Prostate gland (tissue), 2 donors: ENCODE measurements around the gene LRBA.

Source experiments
- CTCF ChIP-seq, 4 experiments: fragments of 200-600 bp in 2 of 4; fragments of 450-650 bp in 2 of 4; sonication (generic) in 2 of 4; IDR thresholded peaks; 1 replicate in 3 of 4; 2 replicates in 1 of 4; pipeline ENCODE4 v1.5.1; 2016 to 2019; ENCODE audit warnings: antibody characterized with exemption in 4 of 4, mild to moderate bottlenecking in 2 of 4, moderate library complexity in 2 of 4
- POLR2A ChIP-seq: fragments of 450-650 bp; IDR thresholded peaks from one replicate; pipeline ENCODE4 v1.6.1; 2016; ENCODE audit warnings: antibody characterized with exemption, mild to moderate bottlenecking
- POLR2AphosphoS5 ChIP-seq: sonication (generic); formaldehyde crosslinking; IDR thresholded peaks from one replicate; pipeline ENCODE4 v1.6.1; 2017; ENCODE audit warnings: antibody characterized with exemption

GRCh38 chr4:150849016-150849415 is 166.1 kb downstream of the LRBA start:
- TF ChIP-seq CTCF (IDR thresholded peaks at IDR 0.05): no peak
- TF ChIP-seq POLR2A: no peak
- TF ChIP-seq POLR2AphosphoS5: no peak
